Stimulated activated CD8-positive, alpha-beta memory T cell treated with anti-CD3 and anti-CD28 coated beads, Interleukin-4, amount 100 ng/mL, for 24 hours (primary cell): ENCODE measurements around the gene AADAT.

ENCODE experiments used
- DNase-seq: peaks from one replicate; pipeline ENCODE4 v3.0.0-alpha.2; 2020; ENCODE audit warnings: low read depth

The AADAT gene

DNA sequence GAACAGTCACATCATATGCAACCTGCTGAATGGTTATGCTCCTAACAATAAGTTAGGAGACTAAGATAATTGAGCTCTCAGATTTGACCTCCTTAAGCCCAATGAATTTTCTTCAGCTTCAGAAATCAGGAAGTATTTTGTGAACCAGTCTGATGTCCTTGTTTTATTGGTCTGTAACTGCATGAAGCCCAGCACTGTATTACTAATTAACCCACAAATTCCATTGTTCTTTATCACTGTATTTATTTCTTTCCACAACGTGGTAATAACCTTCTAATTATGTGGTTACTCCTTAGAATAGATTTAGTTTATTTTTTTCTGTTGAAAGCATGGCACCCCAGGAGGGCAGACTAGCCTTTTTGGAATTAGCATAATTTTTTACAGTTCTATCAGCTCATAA is 59.6 kb downstream of the AADAT start:
- DNase-seq: no peak

DNA sequence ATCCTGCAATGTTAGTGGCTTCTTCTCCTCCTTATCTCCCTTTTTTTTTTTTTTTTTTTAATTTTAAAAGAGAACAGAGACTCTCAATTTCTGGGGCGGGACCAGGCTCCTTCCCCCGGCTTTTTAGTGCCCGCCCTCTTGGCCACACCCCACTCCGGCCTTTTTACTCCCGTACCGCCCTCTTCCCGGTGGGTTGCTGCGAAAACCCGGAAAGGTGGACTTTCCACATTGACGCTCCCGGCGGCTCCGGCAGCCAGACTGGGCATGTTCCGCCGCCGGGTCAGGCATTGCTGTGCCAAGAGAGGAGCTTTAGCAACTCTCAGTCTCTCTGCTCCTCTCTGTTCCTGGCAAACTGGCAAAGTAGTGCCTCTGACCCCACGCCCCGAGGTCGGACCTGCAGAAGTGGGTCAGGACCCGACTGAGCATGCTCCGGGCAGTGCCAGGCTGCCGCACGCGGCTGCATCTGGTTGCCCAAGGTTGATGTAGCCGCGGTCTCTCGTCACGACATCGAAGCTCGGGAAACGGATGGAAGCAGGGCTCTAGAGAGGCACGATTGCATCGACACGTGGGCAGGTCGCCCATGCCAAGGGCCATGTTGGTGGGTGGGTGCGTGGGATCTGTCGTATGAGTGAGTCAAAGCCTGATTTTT is 62.5 kb downstream of the AADAT start:
- DNase-seq: peak; percentile 83

DNA sequence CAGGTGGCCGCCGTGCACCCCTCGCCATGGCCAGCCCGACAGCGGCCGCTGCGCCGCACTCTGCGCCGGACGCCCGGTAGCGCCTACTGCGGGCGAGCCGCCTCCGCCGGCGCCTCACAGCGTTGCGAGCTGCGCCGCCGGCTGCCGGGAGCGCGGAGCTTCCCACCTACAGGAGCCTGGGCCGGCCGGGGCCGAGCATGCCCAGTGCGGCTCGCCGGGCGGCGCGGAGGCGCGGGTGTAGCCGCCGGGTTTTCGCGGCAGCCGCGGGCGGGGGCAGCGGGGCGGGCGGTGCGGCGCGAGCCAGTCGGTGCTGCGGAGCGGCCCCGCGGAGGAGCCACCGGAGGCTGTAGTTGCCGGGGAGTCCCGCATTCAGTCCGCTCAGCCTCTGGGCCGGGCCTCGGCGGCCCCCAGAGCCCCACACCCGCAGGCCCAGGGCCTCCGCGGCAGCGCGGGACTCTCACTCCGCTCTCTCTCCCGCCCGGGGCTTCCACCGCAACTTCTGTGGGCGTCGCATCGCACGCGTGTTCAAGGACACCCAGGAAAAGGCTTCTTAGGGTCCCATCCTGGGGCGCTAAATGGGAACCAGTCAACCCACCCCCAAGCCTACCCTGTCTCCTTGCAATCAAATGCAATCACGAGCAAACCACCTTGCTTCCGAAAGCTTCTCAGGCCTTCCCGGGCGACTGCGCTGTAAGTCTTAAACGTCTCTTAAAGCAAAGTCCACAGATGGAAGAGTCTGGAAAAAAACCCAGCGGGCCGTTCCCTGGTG is 63.3 kb downstream of the AADAT start, which contains the start of gene MFAP3L:
Gene MFAP3L (minus strand): TSS at position 143 of the 769 bp plus-strand sequence. CDS start 20,518 bp downstream, outside the sequence.
- peak; percentile 75 for DNase-seq

DNA sequence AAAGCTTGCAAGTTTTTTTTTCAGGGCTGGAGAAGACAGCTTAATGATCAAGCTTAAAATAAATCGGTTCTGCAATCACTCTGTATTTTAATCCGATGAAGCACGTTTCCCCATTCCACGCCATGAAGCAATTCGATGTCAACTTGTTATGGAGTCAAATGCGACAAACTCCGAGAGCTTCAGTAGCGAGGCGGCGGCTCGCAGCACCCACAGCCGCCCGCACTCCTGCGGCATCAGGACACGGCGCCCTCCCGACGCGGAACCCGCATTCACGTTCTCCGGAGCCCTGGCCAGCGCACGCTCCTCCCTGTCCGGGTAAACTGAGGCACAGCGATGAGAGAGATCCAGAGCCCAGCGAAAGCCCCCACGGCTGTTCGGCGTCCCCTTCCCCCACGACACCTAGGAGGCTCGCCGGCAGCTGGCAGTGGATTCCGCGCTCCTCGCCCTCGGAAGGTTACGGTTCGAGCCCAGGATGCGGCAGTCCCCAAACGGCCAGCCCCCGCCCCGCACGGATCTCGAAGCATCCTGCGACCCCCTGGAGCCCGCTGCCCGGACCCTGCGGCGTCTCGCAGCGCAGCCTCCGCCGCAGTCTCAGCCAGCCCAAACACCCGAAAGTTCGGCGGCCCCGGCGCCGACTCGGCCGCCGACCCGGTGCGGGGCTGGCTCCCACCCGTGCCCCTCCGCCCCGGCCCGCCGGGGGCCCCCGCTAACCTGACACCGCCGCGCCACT is 64.1 kb downstream of the AADAT start:
- DNase-seq: no peak

DNA sequence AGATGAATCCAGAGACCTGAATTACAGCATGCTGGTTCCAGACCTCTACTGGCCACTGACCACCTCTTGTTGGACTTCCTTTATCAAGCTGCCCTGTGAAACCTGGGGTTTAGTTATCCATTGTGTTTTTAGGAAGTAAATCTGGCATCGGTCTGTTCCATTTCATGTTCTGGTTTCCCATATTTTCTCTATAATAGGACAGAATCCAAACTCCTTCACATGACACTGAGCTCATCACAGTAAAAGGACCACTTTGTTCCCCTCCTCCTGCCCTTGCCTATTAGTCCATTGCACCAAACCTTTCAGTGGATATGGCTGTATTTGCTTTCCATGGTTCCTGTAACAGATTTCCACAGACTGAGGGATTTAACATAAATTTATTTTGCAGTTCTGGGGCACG is 67.5 kb downstream of the AADAT start:
- DNase-seq: no peak

DNA sequence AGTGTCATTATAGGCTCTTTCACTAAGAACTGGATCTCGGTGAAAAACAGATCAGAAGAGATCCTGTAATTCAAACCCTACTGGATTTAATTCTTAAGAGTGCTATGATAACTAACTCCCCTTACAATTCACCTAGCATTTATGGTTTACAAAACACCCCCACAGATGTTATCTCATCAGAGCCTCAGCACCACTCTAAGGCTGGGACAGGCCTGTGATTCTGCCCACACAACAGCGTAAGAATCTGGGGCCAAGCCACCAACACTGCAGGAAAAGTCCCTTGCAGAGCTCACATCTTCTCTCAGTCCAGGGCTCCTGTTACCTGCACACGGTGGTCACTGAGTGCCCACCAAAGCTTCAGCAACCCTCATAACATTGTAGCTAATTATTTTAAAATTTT is 72.5 kb downstream of the AADAT start:
- DNase-seq: no peak

DNA sequence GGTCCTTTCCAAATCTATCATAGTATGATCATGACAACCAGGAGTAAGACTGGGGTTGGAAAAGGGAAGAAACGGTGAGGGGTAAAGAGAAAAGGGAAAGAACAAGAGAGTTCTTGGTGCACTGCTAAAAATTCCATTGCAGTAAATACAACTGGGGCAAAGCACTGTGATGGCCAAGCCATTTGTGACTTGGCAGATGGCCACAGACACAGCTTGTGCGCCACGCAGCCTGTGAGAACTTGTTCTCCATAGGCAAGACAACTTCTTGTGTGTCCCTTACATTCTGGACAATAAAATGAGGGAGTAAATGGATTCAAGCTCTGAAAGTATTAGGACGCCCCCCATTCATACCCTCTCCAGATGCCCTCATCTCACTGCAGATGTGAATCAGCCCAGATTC is 74.5 kb downstream of the AADAT start:
- no peak for DNase-seq

DNA sequence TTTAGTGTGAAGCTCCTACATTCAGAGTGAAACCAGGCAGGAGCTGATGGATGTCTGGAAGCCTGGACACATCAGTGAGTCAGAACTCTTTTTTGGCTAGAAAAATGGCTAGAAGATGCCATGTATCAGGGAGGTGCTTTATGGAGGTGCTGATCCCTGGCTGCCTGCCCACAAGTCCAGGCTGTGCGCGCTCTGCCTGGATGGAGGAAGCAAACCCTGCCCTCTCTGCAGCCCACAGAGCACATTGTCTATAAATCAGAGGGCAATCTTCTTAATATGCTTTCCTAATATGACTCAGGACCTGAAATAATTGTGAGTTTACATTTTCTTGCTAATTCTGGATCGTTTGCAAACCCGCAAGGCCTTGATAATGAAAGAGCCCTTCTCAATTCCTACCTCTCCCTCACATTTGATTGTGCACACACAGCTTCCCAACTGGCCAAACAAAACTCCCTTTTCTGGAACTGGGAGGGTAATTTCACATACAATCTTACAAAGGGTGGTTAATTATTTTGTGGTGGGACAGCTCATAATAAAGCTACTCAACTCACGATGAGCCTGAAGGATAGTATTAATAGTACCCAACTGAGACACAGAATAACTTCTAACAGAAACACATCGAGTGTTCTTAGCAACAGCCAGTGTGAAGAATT is 75.3 kb downstream of the AADAT start:
- no peak for DNase-seq

DNA sequence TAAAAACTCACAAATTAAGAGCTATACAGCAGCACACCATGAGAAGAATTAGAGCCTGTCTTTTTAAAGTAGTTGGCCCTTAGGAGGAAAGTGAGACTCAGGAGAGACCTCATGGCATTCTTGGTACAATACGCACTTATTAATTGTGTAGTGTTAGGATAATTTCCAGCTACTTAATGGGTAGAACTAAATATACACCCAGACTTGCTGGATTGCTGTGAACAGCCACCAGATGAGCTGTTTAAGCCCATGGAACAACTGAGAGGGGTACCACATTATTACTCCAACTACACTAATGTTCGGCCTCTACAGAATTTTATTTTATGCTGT is 77.2 kb downstream of the AADAT start:
- no peak for DNase-seq

DNA sequence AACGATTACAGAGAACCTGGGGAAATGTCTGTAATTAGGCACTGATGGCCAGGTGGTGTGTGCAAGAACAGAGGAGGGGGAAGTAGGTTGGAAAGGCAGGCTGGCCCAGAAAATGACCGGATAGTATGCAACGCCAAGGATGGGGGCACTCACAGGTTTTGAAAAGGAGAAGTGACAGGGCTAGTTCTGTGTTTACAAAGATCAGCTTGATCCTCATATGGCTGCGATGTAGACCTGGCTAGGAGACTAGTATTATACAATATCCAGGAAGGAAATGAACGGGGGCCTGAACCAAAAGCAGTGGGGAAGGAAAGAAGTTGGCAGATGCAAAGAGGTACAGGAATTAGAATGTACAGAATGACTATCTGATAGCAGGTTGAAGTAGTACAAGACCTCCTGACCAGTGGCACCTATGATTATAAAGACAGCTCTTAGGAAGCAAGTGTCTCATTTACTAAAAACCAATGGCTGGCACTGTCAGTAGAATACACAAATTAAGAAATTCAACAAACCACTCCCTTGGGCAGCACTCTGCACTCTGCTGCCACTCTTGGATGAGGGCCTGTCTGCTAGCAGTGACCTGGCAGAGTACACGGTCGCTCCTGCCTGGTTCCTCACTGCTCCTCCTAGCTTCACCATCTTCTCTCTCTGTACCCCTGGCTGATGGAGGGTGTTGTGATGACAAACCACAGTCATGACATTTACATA is 77.7 kb downstream of the AADAT start:
- DNase-seq: no peak
